Osteocyte (in vitro differentiated cells): ENCODE data around the gene SMIM33. TPM values are rescaled to one million over a fixed set of nuclear protein-coding genes. Genes with fewer than 3 reads are reported as not detected.
A peak's percentile ranks its signal among the peaks of the same experiment; 100 is the strongest.

Experiments
- DNase-seq: peaks from one replicate; pipeline ENCODE4 v3.0.0; 2021; ENCODE audit warnings: mixed read lengths; ENCODE audit not compliant: unreplicated experiment; ENCODE audit errors: extremely low spot score
- H3K27ac Mint-ChIP-seq: one replicate; pipeline ENCODE4 v1.8.0; 2021; ENCODE audit warnings: mild to moderate bottlenecking, mixed read lengths; ENCODE audit not compliant: unreplicated experiment
- H3K27me3 Mint-ChIP-seq: one replicate; pipeline ENCODE4 v1.8.0; 2021; ENCODE audit warnings: mixed read lengths; ENCODE audit not compliant: unreplicated experiment
- H3K36me3 Mint-ChIP-seq: one replicate; pipeline ENCODE4 v1.8.0; 2021; ENCODE audit warnings: mixed read lengths; ENCODE audit not compliant: unreplicated experiment
- H3K4me1 Mint-ChIP-seq: one replicate; pipeline ENCODE4 v1.8.0; 2021; ENCODE audit warnings: mixed read lengths; ENCODE audit not compliant: unreplicated experiment
- H3K4me3 Mint-ChIP-seq: one replicate; pipeline ENCODE4 v1.8.0; 2021; ENCODE audit warnings: mild to moderate bottlenecking, moderate library complexity, mixed read lengths; ENCODE audit not compliant: unreplicated experiment
- H3K9me3 Mint-ChIP-seq: one replicate; pipeline ENCODE4 v1.8.0; 2021; ENCODE audit warnings: mixed read lengths; ENCODE audit not compliant: unreplicated experiment
- CTCF ChIP-seq: fragments of 200-600 bp; sonication (generic); IDR thresholded peaks from 2 replicates; pipeline ENCODE4 v1.5.0; 2021; ENCODE audit warnings: antibody characterized with exemption, mild to moderate bottlenecking, moderate library complexity
- total RNA-seq: library from RNA; stranded (reverse); gene quantifications from 2 replicates; pipeline ENCODE4 v1.2.1, GENCODE V29; 2021

The SMIM33 gene
- total RNA-seq, 1 donor from 2014 or later = not detected

- H3K27ac Mint-ChIP-seq = no peak overlapping the region
- peaks cover 11% of the 10 kb centered on the region for H3K4me1 Mint-ChIP-seq
- no peaks in the 10 kb centered on the region for H3K27me3 Mint-ChIP-seq
- TF ChIP-seq CTCF = peak; percentile 5
- H3K4me3 Mint-ChIP-seq = no peak overlapping the region
- H3K36me3 Mint-ChIP-seq = no peaks in the 10 kb centered on the region
- no peaks in the 10 kb centered on the region for H3K9me3 Mint-ChIP-seq
- DNase-seq = no peak
These were observed 43.2 kb downstream of the SMIM33 start for GRCh38 chr5:139513852-139514485.

- DNase-seq = no peak
- Mint-ChIP-seq H3K4me1 (peaks cover 11% of the 10 kb centered on the region), H3K4me3 (no peak overlapping the region), H3K9me3 (no peaks in the 10 kb centered on the region), H3K27me3 (no peaks in the 10 kb centered on the region), H3K36me3 (no peaks in the 10 kb centered on the region), H3K27ac (no peak overlapping the region)
- TF ChIP-seq CTCF = no peak
These were observed 43.7 kb downstream of the SMIM33 start for GRCh38 chr5:139514486-139514856.

GRCh38 chr5:139517683-139518564, 47.1 kb downstream of the SMIM33 start:
- peak; percentile 98 for DNase-seq
- peak; percentile 97 for TF ChIP-seq CTCF
- Mint-ChIP-seq H3K4me3 (peak overlapping the region; percentile 81), H3K27ac (peak overlapping the region; percentile 93), H3K4me1 (peaks cover 11% of the 10 kb centered on the region), H3K36me3 (no peaks in the 10 kb centered on the region), H3K9me3 (no peaks in the 10 kb centered on the region), H3K27me3 (no peaks in the 10 kb centered on the region)

Other genes with a start within 250 kb of the SMIM33 start
- gene MATR3, start 177.3 kb upstream of the SMIM33 start, total RNA-seq = 216 and 218 TPM in 2 replicates
- 66.7 and 71.8 TPM in 2 replicates for gene PAIP2, start 129.2 kb upstream of the SMIM33 start, total RNA-seq
- not detected in 2 replicates for gene SLC23A1, start 87.7 kb upstream of the SMIM33 start, total RNA-seq
- not detected in 2 replicates for gene MZB1, start 81.1 kb upstream of the SMIM33 start, total RNA-seq
- gene PROB1, start 75.9 kb upstream of the SMIM33 start, total RNA-seq = 1.5 and 1.6 TPM in 2 replicates
- gene SPATA24, start 66.9 kb upstream of the SMIM33 start, total RNA-seq = 4.6 TPM in 2 replicates
- 26.2 and 32.7 TPM in 2 replicates for gene DNAJC18, start 31.5 kb upstream of the SMIM33 start, total RNA-seq
- gene ECSCR, start 8.3 kb upstream of the SMIM33 start, total RNA-seq = 0.47 TPM in 1 of 2 replicates, not detected in the other
- gene STING1, start 11.8 kb downstream of the SMIM33 start, total RNA-seq = 61.6 and 73.0 TPM in 2 replicates
- gene UBE2D2, start 90.3 kb downstream of the SMIM33 start, total RNA-seq = 114 and 127 TPM in 2 replicates
- 239 and 259 TPM in 2 replicates for gene CXXC5, start 177.3 kb downstream of the SMIM33 start, total RNA-seq